Vagina (tissue), 2 donors: Measurements from ENCODE around the gene NKPD1. TPM values are rescaled to one million over a fixed set of nuclear protein-coding genes. Genes with fewer than 3 reads are reported as not detected.
A peak's percentile ranks its signal among the peaks of the same experiment; 100 is the strongest.

Experiments
- DNase-seq, 2 donors: peaks; one replicate each; pipeline ENCODE4 v3.0.0-alpha.2; 2017; ENCODE audit errors: extremely low spot score in 2 of 2
- H3K27ac ChIP-seq: fragments of 200-600 bp; sonication (generic); one replicate; pipeline ENCODE4 v1.5.1; 2019
- H3K27me3 ChIP-seq: fragments of 200-600 bp; sonication (generic); one replicate; pipeline ENCODE4 v1.5.1; 2019
- H3K36me3 ChIP-seq, 2 donors: fragments of 200-600 bp; sonication (generic); one replicate each; pipeline ENCODE4 v1.5.1; 2017 to 2019
- H3K4me1 ChIP-seq: fragments of 200-600 bp; sonication (generic); one replicate; pipeline ENCODE4 v1.5.1; 2019
- H3K4me3 ChIP-seq, 2 donors: fragments of 200-600 bp; sonication (generic); 1 replicate in 1 of 2; 2 replicates in 1 of 2; pipeline ENCODE4 v1.5.1; 2016 to 2019
- H3K9me3 ChIP-seq: fragments of 200-600 bp; sonication (generic); one replicate; pipeline ENCODE4 v1.5.1; 2019
- CTCF ChIP-seq, 3 experiments: fragments of 450-650 bp in 2 of 3; fragments of 200-600 bp in 1 of 3; sonication (generic) in 1 of 3; IDR thresholded peaks; one replicate each; pipeline ENCODE4 v1.5.1; 2017 to 2019; ENCODE audit warnings: antibody characterized with exemption in 3 of 3, mild to moderate bottlenecking in 2 of 3, moderate library complexity in 2 of 3
- POLR2A ChIP-seq, 2 donors: fragments of 450-650 bp; IDR thresholded peaks; one replicate each; pipeline ENCODE4 v1.6.1; 2017; ENCODE audit warnings: antibody characterized with exemption in 2 of 2, mild to moderate bottlenecking in 2 of 2, moderate library complexity in 2 of 2
- POLR2AphosphoS5 ChIP-seq, 2 donors: sonication (generic); formaldehyde crosslinking; IDR thresholded peaks; one replicate each; pipeline ENCODE4 v1.9.0; 2017; ENCODE audit warnings: antibody characterized with exemption in 2 of 2, mild to moderate bottlenecking in 2 of 2, low read depth in 1 of 2; ENCODE audit not compliant: insufficient read depth in 1 of 2
- intact Hi-C: fragments of 100-400 bp; cut with DNase I; formaldehyde crosslinking; loops from one replicate; pipeline ENCODE4 v1.15.1; 2023
- total RNA-seq: library from RNA; depleted of rRNA; stranded (reverse); fragments of >200 nt; gene quantifications from one replicate; pipeline ENCODE4 v1.2.3, GENCODE V29; 2016

NKPD1 gene
- total RNA-seq, result 14.0 TPM

GRCh38 chr19:45160870-45161737, at the start of gene NKPD1:
TSS of gene NKPD1 (minus strand) at chr19:45160982. CDS start at chr19:45160150, 832 bp downstream.
- Histone ChIP-seq H3K27ac (peak within 1 kb of the TSS; percentile 59), H3K4me3 (peak within 1 kb of the TSS in 1 of 2 donors; percentile 30), H3K4me1 (peaks cover 62% of the 10 kb centered on the region), H3K36me3 (no peaks in the 10 kb centered on the region), H3K9me3 (no peaks in the 10 kb centered on the region), H3K27me3 (no peaks in the 10 kb centered on the region)
- intact Hi-C loops, result no loop called here
- TF ChIP-seq CTCF (IDR thresholded peaks at IDR 0.05), result no peak
- TF ChIP-seq POLR2AphosphoS5 (IDR thresholded peaks at IDR 0.05; ENCODE audit: insufficient read depth in 1 of 2, low read depth in 1 of 2), result peak; percentile 12 to 20
- DNase-seq, result no peak

- DNase-seq, result no peak
- peaks cover 4% of the 10 kb centered on the region for H3K4me1 ChIP-seq
- no peak for TF ChIP-seq POLR2A (IDR thresholded peaks at IDR 0.05)
- TF ChIP-seq CTCF (IDR thresholded peaks at IDR 0.05), result no peak
- no peak for TF ChIP-seq POLR2AphosphoS5 (IDR thresholded peaks at IDR 0.05; ENCODE audit: insufficient read depth in 1 of 2, low read depth in 1 of 2)
These were observed 45.5 kb upstream of the NKPD1 start for GRCh38 chr19:45206328-45206727.

DNA sequence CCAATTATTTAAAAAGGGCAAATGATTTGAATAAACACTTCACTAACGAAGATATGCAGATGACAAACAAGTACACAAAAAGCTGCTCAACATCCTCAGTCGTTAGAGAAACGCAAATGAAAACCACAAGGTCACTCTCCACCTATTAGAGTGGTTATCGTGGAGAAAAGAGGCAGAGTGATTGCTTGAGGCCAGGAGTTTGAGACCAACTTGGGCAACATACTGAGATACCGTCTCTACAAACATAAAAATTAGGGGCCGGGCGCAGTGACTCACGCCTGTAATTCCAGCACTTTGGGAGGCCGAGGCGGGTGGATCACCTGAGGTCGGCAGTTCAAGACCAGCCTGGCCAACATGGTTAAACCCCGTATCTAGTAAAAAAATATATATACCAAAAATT, 45.0 kb upstream of the NKPD1 start:
- no peak overlapping the region for H3K4me3 ChIP-seq
- no peaks in the 10 kb centered on the region for H3K9me3 ChIP-seq
- H3K27ac ChIP-seq, result no peak overlapping the region
- peaks cover 4% of the 10 kb centered on the region for H3K4me1 ChIP-seq
- DNase-seq, result no peak
- H3K36me3 ChIP-seq, result no peaks in the 10 kb centered on the region
- H3K27me3 ChIP-seq, result no peaks in the 10 kb centered on the region
- TF ChIP-seq POLR2A (IDR thresholded peaks at IDR 0.05) (no peak), CTCF (IDR thresholded peaks at IDR 0.05) (no peak), POLR2AphosphoS5 (IDR thresholded peaks at IDR 0.05; ENCODE audit: insufficient read depth in 1 of 2, low read depth in 1 of 2) (no peak)
- intact Hi-C loops, result no loop called here

More at GRCh38 chr19:45206328-45206727, 45.5 kb upstream of the NKPD1 start:
- intact Hi-C loops, result no loop called here
- Histone ChIP-seq H3K9me3 (no peaks in the 10 kb centered on the region), H3K36me3 (no peaks in the 10 kb centered on the region), H3K4me3 (no peak overlapping the region), H3K27me3 (no peaks in the 10 kb centered on the region), H3K27ac (no peak overlapping the region)

GRCh38 chr19:45202637-45203036, 41.9 kb upstream of the NKPD1 start:
- Histone ChIP-seq H3K9me3 (no peaks in the 10 kb centered on the region), H3K36me3 (no peaks in the 10 kb centered on the region), H3K4me1 (peaks cover 4% of the 10 kb centered on the region), H3K27me3 (no peaks in the 10 kb centered on the region), H3K27ac (no peak overlapping the region), H3K4me3 (no peak overlapping the region)
- TF ChIP-seq CTCF (IDR thresholded peaks at IDR 0.05) (no peak), POLR2AphosphoS5 (IDR thresholded peaks at IDR 0.05; ENCODE audit: insufficient read depth in 1 of 2, low read depth in 1 of 2) (no peak), POLR2A (IDR thresholded peaks at IDR 0.05) (no peak)
- intact Hi-C loops, result no loop called here
- DNase-seq, result no peak

GRCh38 chr19:45200568-45200967, 39.8 kb upstream of the NKPD1 start:
- Histone ChIP-seq H3K9me3 (no peaks in the 10 kb centered on the region), H3K36me3 (no peaks in the 10 kb centered on the region), H3K4me3 (no peak overlapping the region), H3K27me3 (no peaks in the 10 kb centered on the region), H3K4me1 (peaks cover 4% of the 10 kb centered on the region), H3K27ac (no peak overlapping the region)
- TF ChIP-seq POLR2AphosphoS5 (IDR thresholded peaks at IDR 0.05; ENCODE audit: insufficient read depth in 1 of 2, low read depth in 1 of 2) (no peak), POLR2A (IDR thresholded peaks at IDR 0.05) (no peak), CTCF (IDR thresholded peaks at IDR 0.05) (no peak)
- no peak for DNase-seq
- intact Hi-C loops, result no loop called here
